ENCODE data around the gene TNFRSF17.
"Not testable (repeated sequence)": the region's sequence is repeated elsewhere in the genome, so short reads cannot be mapped to it uniquely, and the experiment has no call there.

Gene TNFRSF17

GRCh38 chr16:11964761-11965551 is at the start of gene TNFRSF17:
TSS of gene TNFRSF17 (plus strand) at chr16:11965210. CDS start at chr16:11965325, 115 bp downstream.
- no peak for DNase-seq

- peak; percentile 99 for DNase-seq
These were observed 49.1 kb upstream of the TNFRSF17 start, which contains the start of gene GSPT1 for GRCh38 chr16:11915644-11916523. TSS of gene GSPT1 (minus strand) at chr16:11915956. CDS start at chr16:11915720, 236 bp downstream.

GRCh38 chr16:11916524-11917285 is 48.3 kb upstream of the TNFRSF17 start:
- no peak for DNase-seq

GRCh38 chr16:11924046-11924445 is 41.0 kb upstream of the TNFRSF17 start:
- not testable (repeated sequence) for DNase-seq

GRCh38 chr16:11927350-11927749 is 37.7 kb upstream of the TNFRSF17 start:
- DNase-seq, result not testable (repeated sequence)

GRCh38 chr16:11941945-11942344 is 23.1 kb upstream of the TNFRSF17 start, which contains the start of gene NPIPB2:
TSS of gene NPIPB2 (minus strand) at chr16:11942045. CDS start at chr16:11942045, 0 bp downstream.
- not testable (repeated sequence) for DNase-seq

GRCh38 chr16:11946433-11946832 is 18.6 kb upstream of the TNFRSF17 start:
- DNase-seq, result no peak

- DNase-seq, result no peak
These were observed 16.2 kb upstream of the TNFRSF17 start for GRCh38 chr16:11948819-11949218.

- DNase-seq, result no peak
These were observed 15.5 kb upstream of the TNFRSF17 start for GRCh38 chr16:11949527-11949926.

- no peak for DNase-seq
These were observed 14.6 kb upstream of the TNFRSF17 start for GRCh38 chr16:11950388-11950787.

- not testable (repeated sequence) for DNase-seq
These were observed 11.4 kb upstream of the TNFRSF17 start for GRCh38 chr16:11953576-11953975.

GRCh38 chr16:11955713-11956123 is 9.3 kb upstream of the TNFRSF17 start:
- no peak for DNase-seq

GRCh38 chr16:11956558-11956957 is 8.5 kb upstream of the TNFRSF17 start:
- no peak for DNase-seq

GRCh38 chr16:11957591-11958395 is 7.2 kb upstream of the TNFRSF17 start:
- DNase-seq, result no peak

GRCh38 chr16:11962457-11962856 is 2.6 kb upstream of the TNFRSF17 start:
- DNase-seq, result not testable (repeated sequence)

- not testable (repeated sequence) for DNase-seq
These were observed 2.0 kb upstream of the TNFRSF17 start for GRCh38 chr16:11962978-11963377.

- no peak for DNase-seq
These were observed 1.3 kb upstream of the TNFRSF17 start for GRCh38 chr16:11963706-11964105.

GRCh38 chr16:11966173-11966572 is 1.2 kb downstream of the TNFRSF17 start:
- DNase-seq, result no peak

GRCh38 chr16:11967195-11967911 is 2.3 kb downstream of the TNFRSF17 start:
- DNase-seq, result no peak

GRCh38 chr16:11968577-11968976 is 3.6 kb downstream of the TNFRSF17 start:
- DNase-seq, result no peak

GRCh38 chr16:11970292-11970691 is 5.3 kb downstream of the TNFRSF17 start:
- DNase-seq, result not testable (repeated sequence)
